Nucleus accumbens (tissue), 56 donors: Measurements from ENCODE around the gene MZT2B.
A peak's percentile ranks its signal among the peaks of the same experiment; 100 is the strongest.
"Not testable (repeated sequence)": the region's sequence is repeated elsewhere in the genome, so short reads cannot be mapped to it uniquely, and the experiment has no call there.

Experiments
- DNase-seq, 56 donors: peaks; one replicate each; lab custom pipeline; 2025; lab: John Stamatoyannopoulos, UW

Gene MZT2B

GRCh38 chr2:130152136-130152815 lies 29.8 kb upstream of the MZT2B start:
- not testable (repeated sequence) for DNase-seq

GRCh38 chr2:130152816-130153595 lies 29.1 kb upstream of the MZT2B start:
- DNase-seq: no peak

GRCh38 chr2:130153721-130154422 lies 28.2 kb upstream of the MZT2B start:
- DNase-seq: not testable (repeated sequence)

- not testable (repeated sequence) for DNase-seq
These were observed 27.7 kb upstream of the MZT2B start for GRCh38 chr2:130154423-130154770.

GRCh38 chr2:130154773-130155765 lies 27.0 kb upstream of the MZT2B start:
- DNase-seq: no peak

- DNase-seq: peak in 15 of 56 donors; percentile 3 to 58 (median 18)
These were observed 26.0 kb upstream of the MZT2B start for GRCh38 chr2:130155956-130156623.

GRCh38 chr2:130156624-130157004 lies 25.4 kb upstream of the MZT2B start:
- no peak for DNase-seq

GRCh38 chr2:130157354-130157753 lies 24.7 kb upstream of the MZT2B start:
- not testable (repeated sequence) for DNase-seq

- not testable (repeated sequence) for DNase-seq
These were observed 24.1 kb upstream of the MZT2B start for GRCh38 chr2:130157825-130158514.

- DNase-seq: no peak
These were observed 23.4 kb upstream of the MZT2B start for GRCh38 chr2:130158631-130159030.

- not testable (repeated sequence) for DNase-seq
These were observed 22.7 kb upstream of the MZT2B start for GRCh38 chr2:130159376-130159775.

GRCh38 chr2:130160131-130160530 lies 21.9 kb upstream of the MZT2B start:
- DNase-seq: no peak

- DNase-seq: peak in 12 of 56 donors; percentile 6 to 52 (median 28)
These were observed 21.0 kb upstream of the MZT2B start for GRCh38 chr2:130160838-130161705.

- DNase-seq: not testable (repeated sequence)
These were observed 19.6 kb upstream of the MZT2B start for GRCh38 chr2:130162486-130162885.

- no peak for DNase-seq
These were observed 19.1 kb upstream of the MZT2B start for GRCh38 chr2:130162968-130163367.

- DNase-seq: no peak
These were observed 16.6 kb upstream of the MZT2B start for GRCh38 chr2:130165293-130166016.

- DNase-seq: not testable (repeated sequence)
These were observed 15.5 kb upstream of the MZT2B start for GRCh38 chr2:130166611-130167010.
